Measurements from ENCODE around the gene MLLT3.

The MLLT3 gene

DNA sequence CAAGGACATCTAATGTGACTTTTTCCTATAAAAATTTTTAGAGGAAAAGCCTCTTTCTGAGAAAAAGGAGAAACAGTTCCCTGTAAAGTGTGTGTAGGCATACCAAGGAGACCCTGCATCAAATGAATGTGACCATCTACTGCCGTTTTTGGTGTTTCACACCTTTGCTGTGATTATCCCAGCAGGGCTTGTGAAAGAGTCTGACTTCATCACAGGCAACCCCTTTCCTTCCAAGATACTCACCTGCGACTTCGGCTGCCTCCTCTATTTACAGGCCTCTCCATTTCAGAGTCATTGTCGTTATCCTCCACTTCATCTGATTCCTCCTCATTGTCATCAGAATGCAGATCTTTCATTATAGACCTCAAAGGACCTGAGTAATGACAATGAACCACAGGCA lies 259.1 kb downstream of the MLLT3 start:
- H3K9me3 ChIP-seq (ENCODE audit: insufficient read depth, low read length), result no peaks in the 10 kb centered on the region
- no peak overlapping the region for H2AFZ ChIP-seq (ENCODE audit: low read depth, low read length, severe bottlenecking)
- H3K9ac ChIP-seq (ENCODE audit: low read length), result no peak overlapping the region
- no peaks in the 10 kb centered on the region for H4K20me1 ChIP-seq (ENCODE audit: low read depth, low read length)
- H3K79me2 ChIP-seq (ENCODE audit: insufficient read depth, low read length), result no peaks in the 10 kb centered on the region
- no peaks in the 10 kb centered on the region for H3K27me3 ChIP-seq (ENCODE audit: low read length)
- no peak overlapping the region for H3K4me2 ChIP-seq (ENCODE audit: low read depth, low read length, poor library complexity, severe bottlenecking)
- no peak for TF ChIP-seq EZH2phosphoT487 (conservative IDR thresholded peaks at IDR 0.05; ENCODE audit: low read length)
- TF ChIP-seq, protein P1, sequence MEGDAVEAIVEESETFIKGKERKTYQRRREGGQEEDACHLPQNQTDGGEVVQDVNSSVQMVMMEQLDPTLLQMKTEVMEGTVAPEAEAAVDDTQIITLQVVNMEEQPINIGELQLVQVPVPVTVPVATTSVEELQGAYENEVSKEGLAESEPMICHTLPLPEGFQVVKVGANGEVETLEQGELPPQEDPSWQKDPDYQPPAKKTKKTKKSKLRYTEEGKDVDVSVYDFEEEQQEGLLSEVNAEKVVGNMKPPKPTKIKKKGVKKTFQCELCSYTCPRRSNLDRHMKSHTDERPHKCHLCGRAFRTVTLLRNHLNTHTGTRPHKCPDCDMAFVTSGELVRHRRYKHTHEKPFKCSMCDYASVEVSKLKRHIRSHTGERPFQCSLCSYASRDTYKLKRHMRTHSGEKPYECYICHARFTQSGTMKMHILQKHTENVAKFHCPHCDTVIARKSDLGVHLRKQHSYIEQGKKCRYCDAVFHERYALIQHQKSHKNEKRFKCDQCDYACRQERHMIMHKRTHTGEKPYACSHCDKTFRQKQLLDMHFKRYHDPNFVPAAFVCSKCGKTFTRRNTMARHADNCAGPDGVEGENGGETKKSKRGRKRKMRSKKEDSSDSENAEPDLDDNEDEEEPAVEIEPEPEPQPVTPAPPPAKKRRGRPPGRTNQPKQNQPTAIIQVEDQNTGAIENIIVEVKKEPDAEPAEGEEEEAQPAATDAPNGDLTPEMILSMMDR (IDR thresholded peaks at IDR 0.05; ENCODE audit: insufficient read depth, low read length, poor library complexity, severe bottlenecking), result no peak
- no peak overlapping the region for H3K4me3 ChIP-seq (ENCODE audit: insufficient read depth, low read length, poor library complexity, severe bottlenecking)
- H3K36me3 ChIP-seq (ENCODE audit: low read length), result no peaks in the 10 kb centered on the region
- no peaks in the 10 kb centered on the region for H3K9me2 ChIP-seq (replicated peaks; ENCODE audit: insufficient read depth, low read length)
- no peak overlapping the region for H3K27ac ChIP-seq (ENCODE audit: low read depth, low read length)
- no peaks in the 10 kb centered on the region for H3F3A ChIP-seq (ENCODE audit: insufficient read depth)

DNA sequence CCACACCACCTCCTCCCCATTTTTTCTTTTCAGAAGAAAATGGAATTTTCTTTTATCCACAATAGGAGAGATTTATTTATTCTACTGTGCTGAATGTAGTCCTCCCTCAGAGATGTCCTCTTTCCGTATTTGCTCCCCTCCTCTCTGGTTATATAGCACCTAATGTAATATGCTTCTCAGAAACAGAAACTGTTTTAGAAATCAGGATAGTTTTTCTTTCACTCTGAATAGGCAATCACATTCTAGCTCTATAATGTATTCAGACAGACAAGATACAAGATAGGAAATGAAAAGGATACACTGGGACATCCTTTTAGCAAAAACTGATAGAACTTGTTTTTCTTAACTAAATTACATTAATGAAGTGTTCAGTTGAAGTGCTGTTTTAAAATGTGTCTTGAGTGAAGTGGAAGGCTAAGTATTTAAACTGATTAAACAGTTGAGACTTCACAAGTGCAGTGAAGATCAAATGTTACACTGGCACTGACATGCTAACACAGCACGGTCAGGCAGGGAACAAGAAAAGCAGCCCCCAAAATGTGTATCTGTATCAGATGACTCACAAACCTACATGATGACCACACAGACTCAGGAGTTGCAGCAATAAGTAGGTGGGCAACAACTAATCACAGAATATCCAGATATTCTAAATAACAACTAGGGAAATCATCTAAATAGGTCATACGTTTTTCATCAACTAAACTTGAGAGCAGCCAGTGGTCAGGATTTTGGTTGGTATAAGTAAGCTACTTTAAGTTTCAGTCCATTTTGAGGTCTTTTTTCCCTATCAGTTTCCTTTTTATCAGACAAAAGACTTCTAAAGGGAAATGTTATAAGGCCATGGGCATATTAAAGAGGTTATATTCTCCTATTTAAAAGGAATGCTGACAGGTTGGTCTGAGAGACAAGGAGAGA lies 260.4 kb downstream of the MLLT3 start:
- H3K9ac ChIP-seq (ENCODE audit: low read length), result no peak overlapping the region
- no peaks in the 10 kb centered on the region for H3K36me3 ChIP-seq (ENCODE audit: low read length)
- no peak overlapping the region for H3K4me3 ChIP-seq (ENCODE audit: insufficient read depth, low read length, poor library complexity, severe bottlenecking)
- H3K9me3 ChIP-seq (ENCODE audit: insufficient read depth, low read length), result no peaks in the 10 kb centered on the region
- H3K27ac ChIP-seq (ENCODE audit: low read depth, low read length), result no peak overlapping the region
- H3K79me2 ChIP-seq (ENCODE audit: insufficient read depth, low read length), result no peaks in the 10 kb centered on the region
- H3K27me3 ChIP-seq (ENCODE audit: low read length), result no peaks in the 10 kb centered on the region
- TF ChIP-seq EZH2phosphoT487 (conservative IDR thresholded peaks at IDR 0.05; ENCODE audit: low read length), result no peak
- TF ChIP-seq, protein P1 (IDR thresholded peaks at IDR 0.05; ENCODE audit: insufficient read depth, low read length, poor library complexity, severe bottlenecking), result no peak
- H2AFZ ChIP-seq (ENCODE audit: low read depth, low read length, severe bottlenecking), result no peak overlapping the region
- H4K20me1 ChIP-seq (ENCODE audit: low read depth, low read length), result no peaks in the 10 kb centered on the region
- H3K9me2 ChIP-seq (replicated peaks; ENCODE audit: insufficient read depth, low read length), result no peaks in the 10 kb centered on the region
- no peak overlapping the region for H3K4me2 ChIP-seq (ENCODE audit: low read depth, low read length, poor library complexity, severe bottlenecking)
- H3F3A ChIP-seq (ENCODE audit: insufficient read depth), result no peaks in the 10 kb centered on the region

DNA sequence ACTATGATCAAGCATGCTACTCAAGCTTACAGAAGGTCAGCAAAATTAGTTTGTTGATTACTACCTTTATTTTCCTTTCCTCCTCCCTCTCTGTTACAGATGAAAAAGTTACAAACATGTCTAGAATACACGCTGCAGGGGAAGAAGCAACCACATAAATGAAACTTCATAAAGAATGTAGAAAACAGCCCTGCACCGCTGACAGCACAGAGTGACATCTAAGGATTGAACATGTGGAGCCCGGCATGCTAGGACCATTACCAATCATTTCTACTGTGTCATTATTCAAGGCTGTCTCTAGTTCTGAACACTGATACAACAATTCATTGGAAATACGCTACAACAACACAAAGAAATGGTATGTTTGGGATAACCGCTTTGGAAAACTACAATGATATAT lies 261.1 kb downstream of the MLLT3 start:
- Histone ChIP-seq H3K36me3 (ENCODE audit: low read length) (no peaks in the 10 kb centered on the region), H2AFZ (ENCODE audit: low read depth, low read length, severe bottlenecking) (no peak overlapping the region), H4K20me1 (ENCODE audit: low read depth, low read length) (no peaks in the 10 kb centered on the region), H3K9me2 (replicated peaks; ENCODE audit: insufficient read depth, low read length) (no peaks in the 10 kb centered on the region), H3F3A (ENCODE audit: insufficient read depth) (no peaks in the 10 kb centered on the region), H3K9ac (ENCODE audit: low read length) (no peak overlapping the region), H3K79me2 (ENCODE audit: insufficient read depth, low read length) (no peaks in the 10 kb centered on the region), H3K27ac (ENCODE audit: low read depth, low read length) (no peak overlapping the region), H3K27me3 (ENCODE audit: low read length) (no peaks in the 10 kb centered on the region), H3K9me3 (ENCODE audit: insufficient read depth, low read length) (no peaks in the 10 kb centered on the region), H3K4me2 (ENCODE audit: low read depth, low read length, poor library complexity, severe bottlenecking) (no peak overlapping the region), H3K4me3 (ENCODE audit: insufficient read depth, low read length, poor library complexity, severe bottlenecking) (no peak overlapping the region)
- TF ChIP-seq EZH2phosphoT487 (conservative IDR thresholded peaks at IDR 0.05; ENCODE audit: low read length), result no peak
- TF ChIP-seq, protein P1 (IDR thresholded peaks at IDR 0.05; ENCODE audit: insufficient read depth, low read length, poor library complexity, severe bottlenecking), result no peak

Measured in SU-DHL-6 (cell line).